SIG-M5 treated with dmso at 0.1 percent for 504 hours (cell line): ENCODE data around the gene NAALADL2.
"Not testable (repeated sequence)": the region's sequence is repeated elsewhere in the genome, so short reads cannot be mapped to it uniquely, and the experiment has no call there.

ENCODE experiments used
- DNase-seq: peaks from one replicate; lab custom pipeline; 2025; ENCODE audit not compliant: unreplicated experiment; lab: John Stamatoyannopoulos, UW

Gene NAALADL2

DNA sequence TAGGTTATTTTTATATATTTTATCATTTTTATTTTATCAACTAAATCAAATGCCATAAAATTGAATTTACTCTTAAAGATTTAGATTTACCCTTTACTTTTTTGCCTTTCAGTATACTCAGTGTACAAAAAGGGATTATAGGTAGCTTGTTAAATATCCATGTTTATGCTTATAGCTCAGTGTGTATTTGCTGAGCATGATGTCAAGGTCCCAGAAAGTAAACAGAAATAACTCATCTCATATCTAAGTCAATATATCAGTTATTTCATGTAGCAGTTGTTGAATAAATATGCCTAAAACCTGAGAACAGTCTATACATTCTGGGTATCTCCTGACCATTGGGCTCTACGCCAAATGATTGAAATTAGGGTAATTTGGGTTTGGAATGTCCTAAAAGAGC lies 693.8 kb downstream of the NAALADL2 start:
- DNase-seq, result no peak

GRCh38 chr3:175554801-175555200 lies 695.7 kb downstream of the NAALADL2 start:
- DNase-seq, result no peak

DNA sequence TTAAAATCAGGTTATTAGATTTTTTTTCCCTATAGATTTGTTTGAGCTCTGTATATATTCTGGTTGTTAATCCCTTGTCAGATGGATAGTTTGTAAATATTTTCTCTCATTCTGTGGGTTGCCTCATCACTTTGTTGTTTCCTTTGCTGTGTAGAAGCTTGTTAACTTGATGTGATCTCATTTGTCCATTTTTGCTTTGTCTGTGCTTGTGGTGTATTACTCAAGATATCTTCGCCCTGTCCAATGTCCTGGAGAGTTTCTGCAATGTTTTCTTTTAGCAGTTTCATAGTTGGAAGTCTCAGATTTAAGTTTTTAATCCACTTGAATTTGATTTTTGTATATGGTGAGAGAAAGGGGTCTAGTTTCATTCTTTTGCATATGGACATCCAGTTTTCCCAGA lies 699.1 kb downstream of the NAALADL2 start:
- DNase-seq, result no peak

DNA sequence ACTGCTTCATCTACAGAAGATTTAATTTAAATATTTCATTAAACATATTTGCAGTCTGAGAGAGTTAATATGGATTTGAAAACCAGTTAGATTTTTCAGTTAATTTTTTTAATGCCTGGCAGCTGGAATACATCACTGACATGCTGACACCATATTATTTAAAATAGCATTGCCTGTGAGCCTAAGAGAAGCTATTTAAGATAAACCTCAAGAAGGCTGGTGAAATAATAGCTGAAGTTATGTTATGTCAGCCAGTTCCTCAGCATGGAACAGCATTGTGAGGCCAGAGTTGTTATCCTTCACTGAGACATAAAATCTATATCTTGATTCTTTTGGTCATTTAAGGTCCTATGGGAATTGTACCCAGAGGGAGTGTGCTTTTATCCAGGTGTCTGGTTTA lies 705.2 kb downstream of the NAALADL2 start:
- no peak for DNase-seq

DNA sequence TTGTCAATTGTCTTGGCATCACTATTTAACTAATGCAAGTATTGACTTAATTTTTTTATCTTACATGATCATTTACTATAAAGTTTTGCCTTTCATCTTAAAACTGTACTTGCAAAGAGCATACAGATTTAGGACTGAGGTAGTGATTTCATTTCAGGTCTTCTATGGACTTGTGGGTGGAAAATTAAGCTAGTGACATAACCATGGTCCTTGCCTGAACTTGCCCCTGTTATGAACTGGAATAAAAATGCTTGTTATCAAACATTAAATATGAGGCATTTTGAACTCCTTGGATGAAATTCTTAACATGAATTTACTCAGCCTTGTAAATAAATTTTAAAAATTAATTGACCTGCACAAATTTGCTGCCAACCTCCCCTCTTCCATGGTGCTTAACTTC lies 712.0 kb downstream of the NAALADL2 start:
- DNase-seq, result no peak

GRCh38 chr3:175573226-175573625 lies 714.1 kb downstream of the NAALADL2 start:
- no peak for DNase-seq

- DNase-seq, result no peak
These were observed 721.2 kb downstream of the NAALADL2 start for GRCh38 chr3:175580318-175580717.

- DNase-seq, result no peak
These were observed 726.8 kb downstream of the NAALADL2 start for GRCh38 chr3:175585898-175586297.

- DNase-seq, result no peak
These were observed 731.6 kb downstream of the NAALADL2 start for GRCh38 chr3:175590745-175591144.

DNA sequence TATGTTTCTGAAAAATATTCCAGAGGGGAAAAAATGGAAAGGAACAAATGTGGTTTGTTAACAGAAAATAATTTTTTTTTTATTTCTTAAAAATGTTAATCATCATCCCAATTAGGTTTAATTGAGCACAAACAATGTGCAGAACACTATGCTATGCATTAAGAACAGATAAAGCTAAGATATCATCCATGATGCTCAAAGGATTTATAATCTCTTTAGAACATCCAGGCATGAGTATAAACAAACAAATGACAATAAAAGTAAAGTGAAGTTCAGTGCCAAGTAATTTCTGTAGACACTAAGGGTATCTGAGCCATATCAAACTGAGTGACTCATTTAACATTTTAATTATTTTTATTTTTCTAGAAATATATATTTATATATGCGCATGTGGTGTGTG lies 732.2 kb downstream of the NAALADL2 start:
- DNase-seq, result no peak

GRCh38 chr3:175593331-175593730 lies 734.2 kb downstream of the NAALADL2 start:
- no peak for DNase-seq

GRCh38 chr3:175598740-175599139 lies 739.6 kb downstream of the NAALADL2 start:
- no peak for DNase-seq

DNA sequence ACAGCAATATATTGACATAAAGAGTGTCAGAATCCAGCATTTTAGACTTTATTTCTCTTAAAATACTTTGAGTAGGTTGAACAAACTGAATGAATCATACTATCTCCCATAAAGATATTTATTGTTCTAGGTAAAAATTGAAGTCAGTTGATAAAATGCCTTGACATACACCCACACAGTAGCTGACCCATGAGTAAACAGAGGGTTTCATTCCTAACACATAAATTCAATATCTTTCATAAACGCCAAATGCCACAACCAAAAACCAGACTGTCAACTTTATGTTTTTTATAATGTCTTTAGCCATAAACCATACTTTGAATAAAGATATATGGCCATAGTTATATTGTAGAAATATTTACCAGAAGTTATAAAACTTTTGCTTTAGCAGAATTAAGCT lies 742.4 kb downstream of the NAALADL2 start:
- no peak for DNase-seq

- no peak for DNase-seq
These were observed 746.7 kb downstream of the NAALADL2 start for GRCh38 chr3:175605851-175606250.

GRCh38 chr3:175606650-175607318 lies 747.6 kb downstream of the NAALADL2 start:
- DNase-seq, result no peak

- DNase-seq, result no peak
These were observed 749.2 kb downstream of the NAALADL2 start for GRCh38 chr3:175608356-175608755.

GRCh38 chr3:175608911-175609310 lies 749.8 kb downstream of the NAALADL2 start:
- no peak for DNase-seq

- DNase-seq, result no peak
These were observed 753.5 kb downstream of the NAALADL2 start for GRCh38 chr3:175612487-175613196.

- DNase-seq, result not testable (repeated sequence)
These were observed 755.0 kb downstream of the NAALADL2 start for GRCh38 chr3:175614107-175614506.

DNA sequence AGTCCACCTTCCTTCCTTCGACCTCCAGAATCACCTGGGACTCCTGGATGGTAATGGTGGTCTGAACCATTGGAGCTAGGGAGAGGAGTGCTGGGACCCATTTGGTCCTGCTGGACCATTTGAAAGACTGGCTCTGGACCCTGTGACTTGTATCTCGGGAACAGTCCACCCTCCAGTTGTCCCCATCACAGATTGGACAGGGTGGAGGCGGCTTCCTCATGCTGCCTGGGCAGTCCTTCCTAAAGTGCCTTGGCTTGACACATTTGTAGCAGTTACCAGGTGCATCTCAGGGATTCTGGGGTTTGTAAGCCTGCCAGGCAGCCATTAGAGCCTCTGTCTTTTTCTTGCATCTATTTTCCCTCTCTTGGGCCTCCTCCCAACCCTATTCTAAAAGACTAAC lies 758.1 kb downstream of the NAALADL2 start:
- DNase-seq, result no peak

- no peak for DNase-seq
These were observed 760.2 kb downstream of the NAALADL2 start for GRCh38 chr3:175619369-175619768.

DNA sequence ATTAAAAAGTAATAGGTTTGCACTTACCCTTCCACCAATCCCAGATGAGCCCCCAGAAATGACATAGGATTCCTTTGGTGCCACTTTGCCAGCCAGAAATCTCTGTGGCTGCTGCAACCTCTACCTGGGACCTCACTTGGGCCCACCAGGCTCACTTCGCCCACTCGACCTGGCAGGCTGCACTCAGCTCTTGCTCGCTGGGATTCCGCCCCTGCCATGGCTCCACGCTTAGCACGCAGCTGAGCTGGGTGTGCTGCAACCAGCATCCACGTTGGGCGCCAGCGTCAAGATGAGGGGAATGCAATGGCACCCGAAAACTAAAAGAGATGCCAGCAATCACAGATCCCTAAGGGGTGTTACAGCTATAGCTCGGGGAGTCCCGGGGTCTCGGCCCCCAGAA lies 761.0 kb downstream of the NAALADL2 start:
- DNase-seq, result no peak

GRCh38 chr3:175620532-175620931 lies 761.4 kb downstream of the NAALADL2 start:
- no peak for DNase-seq
